IPS-15b (cell line): ENCODE results near the gene TCEA2.
A peak's percentile ranks its signal among the peaks of the same experiment; 100 is the strongest.

Experiments used
- H3K27me3 ChIP-seq: one replicate; pipeline ENCODE4 v1.6.1; 2013; ENCODE audit warnings: low read length; ENCODE audit not compliant: control insufficient read depth, insufficient read depth
- H3K36me3 ChIP-seq: one replicate; pipeline ENCODE4 v1.6.1; 2013; ENCODE audit warnings: low read length; ENCODE audit not compliant: control insufficient read depth, insufficient read depth
- H3K4me1 ChIP-seq: one replicate; pipeline ENCODE4 v1.6.1; 2013; ENCODE audit warnings: mild to moderate bottlenecking, low read length; ENCODE audit not compliant: control insufficient read depth, insufficient read depth
- H3K4me3 ChIP-seq: one replicate; pipeline ENCODE4 v1.5.1; 2013; ENCODE audit warnings: low read depth, low read length
- H3K9ac ChIP-seq: one replicate; pipeline ENCODE4 v1.6.1; 2013; ENCODE audit warnings: low read depth, mild to moderate bottlenecking, low read length
- H3K9me3 ChIP-seq: one replicate; pipeline ENCODE4 v1.6.1; 2013; ENCODE audit warnings: mild to moderate bottlenecking, low read length; ENCODE audit not compliant: control insufficient read depth, insufficient read depth

The TCEA2 gene

GRCh38 chr20:64099880-64100565 lies 37.0 kb downstream of the TCEA2 start:
- Histone ChIP-seq H3K9ac (no peak overlapping the region), H3K4me1 (no peaks in the 10 kb centered on the region), H3K9me3 (no peaks in the 10 kb centered on the region), H3K36me3 (no peaks in the 10 kb centered on the region), H3K27me3 (peaks cover 10% of the 10 kb centered on the region), H3K4me3 (no peak overlapping the region)

GRCh38 chr20:64100566-64100888 lies 37.5 kb downstream of the TCEA2 start:
- Histone ChIP-seq H3K27me3 (peaks cover 10% of the 10 kb centered on the region), H3K9ac (no peak overlapping the region), H3K36me3 (no peaks in the 10 kb centered on the region), H3K9me3 (no peaks in the 10 kb centered on the region), H3K4me3 (no peak overlapping the region), H3K4me1 (no peaks in the 10 kb centered on the region)

- Histone ChIP-seq H3K9ac (no peak overlapping the region), H3K4me3 (no peak overlapping the region), H3K36me3 (no peaks in the 10 kb centered on the region), H3K4me1 (no peaks in the 10 kb centered on the region), H3K27me3 (peaks cover 10% of the 10 kb centered on the region), H3K9me3 (no peaks in the 10 kb centered on the region)
Measured at GRCh38 chr20:64100946-64101688, 38.1 kb downstream of the TCEA2 start.

GRCh38 chr20:64101731-64102621 lies 39.0 kb downstream of the TCEA2 start:
- Histone ChIP-seq H3K36me3 (no peaks in the 10 kb centered on the region), H3K27me3 (peaks cover 10% of the 10 kb centered on the region), H3K9ac (no peak overlapping the region), H3K4me1 (no peaks in the 10 kb centered on the region), H3K4me3 (peak overlapping the region; percentile 61), H3K9me3 (no peaks in the 10 kb centered on the region)

GRCh38 chr20:64102647-64103354 lies 39.8 kb downstream of the TCEA2 start:
- H3K9ac ChIP-seq = no peak overlapping the region
- peak overlapping the region; percentile 61 for H3K4me3 ChIP-seq
- peaks cover 10% of the 10 kb centered on the region for H3K27me3 ChIP-seq
- H3K9me3 ChIP-seq = no peaks in the 10 kb centered on the region
- H3K36me3 ChIP-seq = no peaks in the 10 kb centered on the region
- no peaks in the 10 kb centered on the region for H3K4me1 ChIP-seq

GRCh38 chr20:64103871-64104666 lies 41.1 kb downstream of the TCEA2 start:
- Histone ChIP-seq H3K4me3 (no peak overlapping the region), H3K4me1 (no peaks in the 10 kb centered on the region), H3K36me3 (no peaks in the 10 kb centered on the region), H3K9ac (no peak overlapping the region), H3K27me3 (peaks cover 10% of the 10 kb centered on the region), H3K9me3 (no peaks in the 10 kb centered on the region)

GRCh38 chr20:64104667-64105451 lies 41.9 kb downstream of the TCEA2 start:
- H3K27me3 ChIP-seq = peaks cover 10% of the 10 kb centered on the region
- H3K4me3 ChIP-seq = no peak overlapping the region
- H3K36me3 ChIP-seq = no peaks in the 10 kb centered on the region
- no peaks in the 10 kb centered on the region for H3K4me1 ChIP-seq
- no peaks in the 10 kb centered on the region for H3K9me3 ChIP-seq
- no peak overlapping the region for H3K9ac ChIP-seq

- Histone ChIP-seq H3K36me3 (no peaks in the 10 kb centered on the region), H3K9ac (no peak overlapping the region), H3K4me3 (no peak overlapping the region), H3K27me3 (peaks cover 7% of the 10 kb centered on the region), H3K4me1 (no peaks in the 10 kb centered on the region), H3K9me3 (no peaks in the 10 kb centered on the region)
Measured at GRCh38 chr20:64105846-64106434, 42.9 kb downstream of the TCEA2 start.

GRCh38 chr20:64106435-64106961 lies 43.5 kb downstream of the TCEA2 start:
- Histone ChIP-seq H3K4me1 (no peaks in the 10 kb centered on the region), H3K4me3 (no peak overlapping the region), H3K36me3 (no peaks in the 10 kb centered on the region), H3K9me3 (no peaks in the 10 kb centered on the region), H3K9ac (no peak overlapping the region), H3K27me3 (peaks cover 6% of the 10 kb centered on the region)
